HG03571 (cell line): ENCODE measurements around the gene CUX1.
"Not testable (repeated sequence)": the region's sequence is repeated elsewhere in the genome, so short reads cannot be mapped to it uniquely, and the experiment has no call there.

ENCODE experiments used
- ATAC-seq: cut with Tn5 transposase; IDR thresholded peaks from one replicate; pipeline ENCODE4 v1.9.1; 2021; ENCODE audit not compliant: unreplicated experiment

CUX1 gene

GRCh38 chr7:101975046-101975445 is 157.6 kb downstream of the CUX1 start:
- no peak for ATAC-seq

- ATAC-seq = no peak
Observed at GRCh38 chr7:101976411-101976810, 159.0 kb downstream of the CUX1 start.

GRCh38 chr7:101977249-101977648 is 159.8 kb downstream of the CUX1 start:
- ATAC-seq = no peak

GRCh38 chr7:101978683-101979082 is 161.3 kb downstream of the CUX1 start:
- ATAC-seq = no peak

GRCh38 chr7:101983147-101983811 is 165.9 kb downstream of the CUX1 start:
- no peak for ATAC-seq

GRCh38 chr7:101984133-101984879 is 166.9 kb downstream of the CUX1 start:
- no peak for ATAC-seq

- no peak for ATAC-seq
Observed at GRCh38 chr7:101985057-101985902, 167.9 kb downstream of the CUX1 start.

GRCh38 chr7:101985903-101986734 is 168.7 kb downstream of the CUX1 start:
- ATAC-seq = no peak

GRCh38 chr7:101987494-101987893 is 170.1 kb downstream of the CUX1 start:
- no peak for ATAC-seq

GRCh38 chr7:101988060-101988459 is 170.6 kb downstream of the CUX1 start:
- not testable (repeated sequence) for ATAC-seq

- no peak for ATAC-seq
Observed at GRCh38 chr7:101988513-101988912, 171.1 kb downstream of the CUX1 start.

GRCh38 chr7:101989101-101989500 is 171.7 kb downstream of the CUX1 start:
- no peak for ATAC-seq

GRCh38 chr7:101990811-101991418 is 173.5 kb downstream of the CUX1 start:
- ATAC-seq = peak; percentile 78

- no peak for ATAC-seq
Observed at GRCh38 chr7:101991860-101992259, 174.4 kb downstream of the CUX1 start.

GRCh38 chr7:101993311-101993710 is 175.9 kb downstream of the CUX1 start:
- ATAC-seq = no peak

GRCh38 chr7:101995121-101995520 is 177.7 kb downstream of the CUX1 start:
- ATAC-seq = no peak

GRCh38 chr7:101996131-101996691 is 178.8 kb downstream of the CUX1 start:
- no peak for ATAC-seq

- no peak for ATAC-seq
Observed at GRCh38 chr7:101996876-101997275, 179.4 kb downstream of the CUX1 start.

- no peak for ATAC-seq
Observed at GRCh38 chr7:101998029-101998905, 180.8 kb downstream of the CUX1 start.
